Mesodermal cell (in vitro differentiated cells): ENCODE measurements around the gene SPAG7.

Experiments
- H3K27ac ChIP-seq: 2 replicates; pipeline ENCODE4 v1.7.0; 2013; ENCODE audit warnings: mild to moderate bottlenecking, low read depth, low read length, moderate library complexity; ENCODE audit not compliant: severe bottlenecking
- H3K36me3 ChIP-seq: 2 replicates; pipeline ENCODE4 v1.7.1; 2013; ENCODE audit warnings: mild to moderate bottlenecking, low read length, moderate library complexity; ENCODE audit not compliant: control insufficient read depth, insufficient read depth
- H3K4me1 ChIP-seq: one replicate; pipeline ENCODE4 v1.7.1; 2013; ENCODE audit warnings: mild to moderate bottlenecking, low read length; ENCODE audit not compliant: insufficient read depth, control insufficient read depth, poor library complexity, severe bottlenecking
- H3K4me3 ChIP-seq: 2 replicates; pipeline ENCODE4 v1.7.0; 2013; ENCODE audit warnings: low read length, control low read depth, mild to moderate bottlenecking; ENCODE audit not compliant: insufficient read depth, poor library complexity, severe bottlenecking; ENCODE audit errors: extremely low read depth
- H3K9me3 ChIP-seq: 2 replicates; pipeline ENCODE4 v1.7.1; 2013; ENCODE audit warnings: mild to moderate bottlenecking, low read length, moderate library complexity; ENCODE audit not compliant: control insufficient read depth
- WGBS, 2 experiments: methylation state at CpG; one replicate each; pipeline ENCODE4 v1.1.5; 2013; ENCODE audit warnings: missing lambda C conversion rate in 2 of 2; ENCODE audit not compliant: insufficient coverage in 2 of 2; 5-methylcytosine and 5-hydroxymethylcytosine counted together

SPAG7 gene

GRCh38 chr17:4942760-4943508, 24.7 kb downstream of the SPAG7 start:
- peaks cover 64% of the 10 kb centered on the region for H3K36me3 ChIP-seq
- no peak overlapping the region for H3K27ac ChIP-seq

DNA sequence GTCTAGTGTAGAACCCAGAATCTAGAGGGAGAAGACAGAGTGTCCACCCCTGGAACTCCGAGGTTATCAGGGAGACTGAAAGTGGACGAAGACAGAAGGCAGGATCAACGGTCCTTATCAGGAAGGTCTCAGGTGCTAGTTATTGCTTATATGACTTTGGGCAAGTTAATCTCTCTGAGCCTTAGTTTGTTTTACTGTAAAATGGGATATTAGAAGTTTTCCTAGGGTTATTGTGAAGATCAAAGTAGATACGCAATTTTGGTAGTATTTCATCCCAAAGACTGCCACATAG, 26.4 kb downstream of the SPAG7 start:
- Histone ChIP-seq H3K36me3 (peaks cover 67% of the 10 kb centered on the region), H3K27ac (peak overlapping the region; percentile 93), H3K4me1 (peaks cover 49% of the 10 kb centered on the region), H3K4me3 (peak overlapping the region; percentile 81), H3K9me3 (no peaks in the 10 kb centered on the region)
- 79 to 90% methylated on average over 3 to 4 of the region's 4 CpGs for WGBS, 2 experiments

More at GRCh38 chr17:4942760-4943508, 24.7 kb downstream of the SPAG7 start:
- Histone ChIP-seq H3K9me3 (no peaks in the 10 kb centered on the region), H3K4me1 (peaks cover 49% of the 10 kb centered on the region), H3K4me3 (no peak overlapping the region)
- WGBS, 2 experiments = 93 to 97% methylated on average over 3 to 6 of the region's 13 CpGs

GRCh38 chr17:4940555-4941318, 26.9 kb downstream of the SPAG7 start:
- Histone ChIP-seq H3K9me3 (no peaks in the 10 kb centered on the region), H3K4me1 (peaks cover 48% of the 10 kb centered on the region), H3K36me3 (peaks cover 67% of the 10 kb centered on the region), H3K4me3 (peak overlapping the region; percentile 81), H3K27ac (peak overlapping the region; percentile 93)
- WGBS, 2 experiments = 0 to 1% methylated on average over 12 to 13 of the region's 29 CpGs

DNA sequence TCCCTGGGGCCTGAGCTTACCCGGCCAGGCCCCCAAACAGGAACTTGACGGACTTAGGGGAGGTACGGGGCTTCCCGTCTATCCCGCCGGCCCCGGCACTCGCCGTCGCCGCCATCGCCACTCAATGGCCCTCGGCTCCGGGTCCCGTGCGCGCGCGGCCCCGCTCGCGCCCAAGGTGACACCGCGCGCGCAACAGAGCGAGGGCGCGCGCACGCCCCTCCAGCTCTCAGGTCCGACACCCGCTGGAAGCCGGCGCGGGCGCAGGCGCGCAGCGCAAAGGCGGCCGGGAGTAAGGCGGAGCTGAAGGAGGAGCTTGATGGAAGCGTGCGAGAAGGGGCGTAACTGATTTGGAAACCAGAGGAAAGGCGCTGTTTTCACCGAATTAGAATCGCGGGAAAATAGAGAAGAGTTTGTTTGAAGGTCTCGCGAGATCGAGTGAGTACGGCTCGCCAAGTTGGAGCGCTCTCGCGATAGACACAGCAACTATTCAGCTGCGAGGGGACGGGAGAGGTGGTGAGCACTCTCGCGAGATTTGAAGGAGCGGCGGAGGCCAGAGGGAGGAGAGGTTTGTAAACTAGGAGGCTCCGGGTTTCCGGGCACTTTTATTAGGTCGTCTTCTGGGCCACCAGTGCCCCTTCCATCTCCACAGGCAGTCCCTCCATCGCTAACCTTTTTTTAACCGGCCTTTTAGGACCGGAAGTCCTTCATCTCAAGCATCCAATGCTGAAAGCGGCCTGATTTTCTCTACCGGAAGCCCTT, 27.6 kb downstream of the SPAG7 start, which contains the start of the genes RNF167 and SLC25A11:
Gene RNF167, plus strand, starts transcription at position 473 of the 759 bp plus-strand sequence. CDS start 642 bp downstream, outside the sequence.
Gene SLC25A11, minus strand, starts transcription at position 251 of the 759 bp plus-strand sequence. Its CDS starts 136 bp downstream, at position 115.
- H3K27ac ChIP-seq = peak within 1 kb of the TSS; percentile 93
- no peaks in the 10 kb centered on the region for H3K9me3 ChIP-seq
- WGBS, 2 experiments = 0 to 1% methylated on average over 58 to 64 of the region's 72 CpGs
- H3K36me3 ChIP-seq = peaks cover 67% of the 10 kb centered on the region
- peaks cover 40% of the 10 kb centered on the region for H3K4me1 ChIP-seq
- peak within 1 kb of the TSS; percentile 81 for H3K4me3 ChIP-seq

GRCh38 chr17:4939546-4939795, 28.1 kb downstream of the SPAG7 start:
- Histone ChIP-seq H3K27ac (peak overlapping the region; percentile 93), H3K4me1 (peaks cover 35% of the 10 kb centered on the region), H3K4me3 (peak overlapping the region; percentile 81), H3K36me3 (peaks cover 62% of the 10 kb centered on the region), H3K9me3 (no peaks in the 10 kb centered on the region)
- WGBS, 2 experiments = 0 to 1% methylated on average over 16 of the region's 16 CpGs

- H3K36me3 ChIP-seq = peaks cover 57% of the 10 kb centered on the region
- 67 to 76% methylated on average over 19 of the region's 19 CpGs for WGBS, 2 experiments
These were observed 28.7 kb downstream of the SPAG7 start for GRCh38 chr17:4938688-4939545.

GRCh38 chr17:4938069-4938491, 29.5 kb downstream of the SPAG7 start:
- H3K9me3 ChIP-seq = no peaks in the 10 kb centered on the region
- WGBS, 2 experiments = 95 to 96% methylated on average over 5 of the region's 11 CpGs
- H3K4me3 ChIP-seq = no peak overlapping the region
- H3K27ac ChIP-seq = no peak overlapping the region
- H3K36me3 ChIP-seq = peaks cover 48% of the 10 kb centered on the region
- H3K4me1 ChIP-seq = peaks cover 24% of the 10 kb centered on the region

More at GRCh38 chr17:4938688-4939545, 28.7 kb downstream of the SPAG7 start:
- Histone ChIP-seq H3K27ac (peak overlapping the region; percentile 93), H3K4me3 (peak overlapping the region; percentile 81), H3K9me3 (no peaks in the 10 kb centered on the region), H3K4me1 (peaks cover 29% of the 10 kb centered on the region)

DNA sequence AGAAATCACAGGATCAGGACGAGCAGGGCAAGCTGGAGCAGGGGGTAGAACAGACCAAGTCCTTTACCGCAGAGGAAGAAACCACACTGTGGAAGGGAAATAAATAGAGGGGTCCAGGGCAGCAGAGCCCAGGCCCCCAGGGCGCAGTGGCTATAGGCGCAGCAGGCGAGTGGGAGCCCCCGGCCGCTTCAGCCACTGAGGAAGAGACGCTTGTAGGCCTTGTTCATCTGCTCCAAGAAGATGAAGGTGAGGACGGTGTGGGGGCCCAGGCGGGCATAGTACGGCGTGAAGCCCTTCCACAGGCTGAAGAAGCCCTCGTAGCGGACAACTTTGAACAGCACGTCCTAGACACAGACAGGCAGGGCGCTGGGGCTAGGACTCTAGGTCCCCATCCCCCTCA, 30.1 kb downstream of the SPAG7 start:
- H3K4me3 ChIP-seq = no peak overlapping the region
- no peak overlapping the region for H3K27ac ChIP-seq
- no peaks in the 10 kb centered on the region for H3K9me3 ChIP-seq
- peaks cover 43% of the 10 kb centered on the region for H3K36me3 ChIP-seq
- WGBS, 2 experiments = 93 to 99% methylated on average over 15 to 16 of the region's 16 CpGs
- H3K4me1 ChIP-seq = peaks cover 19% of the 10 kb centered on the region

GRCh38 chr17:4936436-4936835, 31.2 kb downstream of the SPAG7 start:
- 96 to 97% methylated on average over 3 of the region's 3 CpGs for WGBS, 2 experiments
- Histone ChIP-seq H3K4me1 (peaks cover 9% of the 10 kb centered on the region), H3K4me3 (no peak overlapping the region)

DNA sequence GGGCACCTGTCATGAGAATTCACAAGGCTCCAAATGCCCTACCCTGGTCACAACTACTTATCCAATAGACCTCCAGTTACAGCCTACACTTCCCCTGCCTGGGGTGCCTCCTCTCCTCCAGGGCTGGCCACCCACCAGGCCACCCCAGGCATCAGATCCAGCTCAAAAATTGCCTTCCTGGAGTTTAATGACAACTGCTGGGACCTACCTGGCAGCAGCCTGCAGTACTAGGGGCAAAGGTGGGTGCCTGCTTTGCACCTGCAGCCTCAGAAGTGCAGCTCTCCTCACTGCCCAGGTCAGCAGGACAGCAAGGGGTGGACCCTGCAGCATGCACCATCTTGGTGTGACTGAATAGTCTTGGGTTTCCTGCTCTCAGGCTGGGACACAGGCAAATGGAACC, 32.0 kb downstream of the SPAG7 start:
- Histone ChIP-seq H3K27ac (no peak overlapping the region), H3K36me3 (peaks cover 39% of the 10 kb centered on the region), H3K4me3 (no peak overlapping the region), H3K4me1 (peaks cover 5% of the 10 kb centered on the region), H3K9me3 (no peaks in the 10 kb centered on the region)

More at GRCh38 chr17:4936436-4936835, 31.2 kb downstream of the SPAG7 start:
- peaks cover 35% of the 10 kb centered on the region for H3K36me3 ChIP-seq
- no peaks in the 10 kb centered on the region for H3K9me3 ChIP-seq
- H3K27ac ChIP-seq = no peak overlapping the region
